HG03095 (cell line): ENCODE data around the gene TMTC2.
"Not testable (repeated sequence)": the region's sequence is repeated elsewhere in the genome, so short reads cannot be mapped to it uniquely, and the experiment has no call there.

Source experiments
- ATAC-seq: cut with Tn5 transposase; IDR thresholded peaks from one replicate; pipeline ENCODE4 v1.9.1; 2021; ENCODE audit warnings: moderate library complexity; ENCODE audit not compliant: unreplicated experiment

The TMTC2 gene

DNA sequence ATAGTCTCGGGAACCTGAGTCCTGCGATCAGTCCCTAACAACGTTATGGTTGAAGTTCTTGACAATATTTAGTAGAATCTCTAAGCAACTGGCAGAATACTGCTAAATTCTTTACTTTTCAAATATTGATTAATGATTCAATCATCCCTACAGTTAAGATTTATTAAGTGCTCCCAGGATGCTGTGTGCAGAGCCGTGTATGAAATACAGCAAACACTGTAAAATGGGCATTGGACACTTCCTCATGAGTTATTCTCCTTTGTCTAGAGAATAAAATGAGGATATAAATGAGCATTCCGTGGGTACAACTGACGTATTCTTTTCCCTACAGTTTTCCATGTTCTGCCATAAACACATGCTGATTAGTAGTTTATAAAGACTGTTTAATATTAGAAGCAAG, 372.4 kb downstream of the TMTC2 start:
- ATAC-seq, result no peak

DNA sequence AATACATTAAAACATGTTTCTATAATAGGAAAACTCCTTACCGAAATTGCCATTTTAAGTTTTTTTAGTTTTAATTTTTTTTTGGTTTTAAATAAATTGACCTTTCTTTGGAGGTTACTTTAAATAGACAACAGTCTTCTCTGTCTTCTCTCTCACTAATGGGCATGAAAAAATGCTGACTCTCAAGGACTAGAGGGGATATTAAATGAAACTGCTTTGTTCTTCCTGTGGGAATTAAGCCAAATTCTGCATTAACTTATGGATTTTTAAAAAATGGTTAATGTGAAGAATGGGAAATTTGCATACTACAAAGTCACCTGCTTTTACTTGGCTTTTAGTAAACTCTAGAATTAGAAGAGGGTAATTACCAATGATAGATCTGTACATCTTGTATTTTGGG, 378.9 kb downstream of the TMTC2 start:
- no peak for ATAC-seq

DNA sequence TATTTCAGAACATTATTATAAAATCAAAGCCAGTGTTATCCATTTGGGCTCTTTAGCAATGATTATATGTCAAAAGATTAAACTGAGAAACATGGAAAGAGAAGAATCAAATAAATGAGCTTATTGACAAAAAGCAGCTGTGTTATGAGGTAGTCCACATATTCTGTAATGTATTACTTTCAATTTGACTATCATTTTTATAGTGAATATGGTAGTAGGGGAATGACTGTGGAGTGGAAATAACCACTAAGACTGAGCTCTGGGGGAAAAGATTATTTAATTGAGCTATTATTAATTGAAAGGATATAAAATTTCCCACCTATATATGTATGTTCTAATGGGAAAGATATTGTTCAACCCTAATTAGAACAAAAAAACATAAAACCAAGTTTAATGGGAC, 381.3 kb downstream of the TMTC2 start:
- no peak for ATAC-seq

DNA sequence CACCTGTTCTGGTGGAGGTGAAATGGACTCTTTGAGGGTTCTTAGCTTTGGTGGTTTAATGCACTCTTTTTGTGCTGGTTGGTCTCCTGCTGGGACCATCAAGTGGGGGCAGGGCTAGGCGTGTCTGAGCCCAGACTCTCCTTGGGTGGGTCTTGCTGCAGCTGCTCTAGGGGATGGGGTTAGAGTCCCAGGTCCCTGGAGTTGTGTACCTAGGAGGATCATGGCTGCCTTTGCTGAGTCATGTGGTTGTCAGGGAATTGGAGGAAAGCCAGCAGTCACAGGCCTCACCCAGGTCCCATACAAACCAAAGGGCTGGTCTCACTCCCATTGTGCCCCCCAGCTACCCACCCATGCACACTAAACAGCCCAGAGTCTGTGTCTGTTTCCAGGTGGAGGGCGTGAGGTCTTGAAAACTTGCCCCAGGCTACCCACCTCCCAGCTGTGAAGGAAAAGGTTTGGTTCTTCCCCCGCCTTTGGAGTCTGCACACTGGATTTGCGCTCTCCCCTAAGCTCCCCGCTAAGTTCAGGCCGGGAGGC, 387.7 kb downstream of the TMTC2 start:
- no peak for ATAC-seq

DNA sequence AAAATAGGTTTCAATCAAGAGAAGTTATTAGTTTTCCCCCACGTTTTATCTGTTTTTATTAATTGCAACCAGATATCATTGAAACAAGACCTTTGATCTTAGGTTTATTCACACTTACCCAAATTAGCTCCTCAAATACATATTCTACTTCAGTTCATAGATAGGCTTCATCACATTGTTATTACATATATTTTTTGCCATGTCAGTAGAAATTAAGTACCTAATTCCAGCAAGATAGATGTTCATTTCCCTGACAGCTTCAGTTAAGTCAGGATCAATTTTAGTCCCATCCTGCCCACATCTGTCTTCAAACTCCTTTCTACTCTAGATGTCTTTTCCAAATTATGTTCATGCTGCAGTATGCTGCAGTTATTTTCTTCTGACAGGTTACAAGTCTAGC, 388.8 kb downstream of the TMTC2 start:
- no peak for ATAC-seq

DNA sequence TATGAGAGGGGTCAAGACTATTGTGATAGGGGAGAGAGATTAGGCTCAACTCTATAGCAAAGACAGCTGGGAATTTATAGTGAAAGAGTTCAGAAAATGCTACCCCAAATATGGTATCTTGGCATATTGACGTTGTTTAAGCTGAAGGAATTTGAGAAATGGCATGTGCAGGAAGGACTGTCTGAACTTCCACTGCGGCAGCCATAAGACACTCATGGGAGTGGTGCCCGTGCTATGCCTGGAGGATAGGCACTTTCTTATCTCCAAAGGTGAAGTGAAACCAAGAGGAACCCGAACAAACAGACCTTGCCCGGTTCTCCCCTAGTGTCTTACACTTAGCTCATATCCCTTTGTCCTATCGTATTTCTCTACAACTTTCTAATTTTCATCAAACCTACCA, 390.3 kb downstream of the TMTC2 start:
- ATAC-seq, result no peak

DNA sequence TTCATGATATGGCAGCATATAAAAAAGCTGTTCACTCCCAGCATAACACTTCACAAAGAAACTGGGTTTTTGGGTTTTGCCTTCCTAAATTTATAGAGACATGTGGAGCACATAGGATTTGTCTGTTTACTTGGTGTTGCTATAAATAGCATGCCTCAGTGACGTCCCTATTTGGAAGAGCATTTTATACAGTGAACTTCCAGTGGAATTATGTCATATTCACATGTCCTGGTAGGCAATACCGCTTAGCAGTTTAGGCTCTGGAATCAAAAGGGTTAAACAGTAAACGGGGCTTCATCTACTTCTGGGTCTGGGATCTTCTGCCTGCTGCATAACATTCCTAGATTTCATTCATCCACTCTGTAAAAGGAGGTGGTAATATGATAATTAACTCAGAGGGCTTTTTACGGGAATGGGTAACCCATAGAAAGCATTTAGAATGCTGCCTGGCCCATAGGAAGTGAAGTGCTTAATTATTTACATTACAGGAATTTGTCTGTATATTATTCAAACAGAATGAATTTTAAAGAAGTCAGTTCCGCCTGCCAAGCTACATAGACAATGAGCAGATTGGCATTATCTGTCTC, 396.1 kb downstream of the TMTC2 start:
- no peak for ATAC-seq

DNA sequence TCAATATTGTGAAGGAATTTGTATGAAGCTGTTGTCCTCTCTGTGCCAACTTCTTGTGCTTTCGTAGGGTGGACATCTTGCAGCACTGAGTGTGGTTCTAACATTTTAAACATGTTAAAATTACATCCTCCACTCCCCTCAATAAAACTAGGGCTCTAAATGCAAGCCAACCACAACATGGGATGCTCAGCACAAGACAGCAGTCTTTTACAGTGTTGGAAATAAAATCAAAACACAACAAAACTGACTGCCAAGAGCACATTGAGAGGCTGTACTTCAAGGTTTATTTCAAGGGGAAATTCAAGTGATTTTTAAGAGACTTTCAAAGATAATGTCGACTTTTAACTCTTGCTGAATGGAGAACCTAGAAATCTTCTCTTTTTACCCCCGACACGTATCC, 396.9 kb downstream of the TMTC2 start:
- ATAC-seq, result no peak

DNA sequence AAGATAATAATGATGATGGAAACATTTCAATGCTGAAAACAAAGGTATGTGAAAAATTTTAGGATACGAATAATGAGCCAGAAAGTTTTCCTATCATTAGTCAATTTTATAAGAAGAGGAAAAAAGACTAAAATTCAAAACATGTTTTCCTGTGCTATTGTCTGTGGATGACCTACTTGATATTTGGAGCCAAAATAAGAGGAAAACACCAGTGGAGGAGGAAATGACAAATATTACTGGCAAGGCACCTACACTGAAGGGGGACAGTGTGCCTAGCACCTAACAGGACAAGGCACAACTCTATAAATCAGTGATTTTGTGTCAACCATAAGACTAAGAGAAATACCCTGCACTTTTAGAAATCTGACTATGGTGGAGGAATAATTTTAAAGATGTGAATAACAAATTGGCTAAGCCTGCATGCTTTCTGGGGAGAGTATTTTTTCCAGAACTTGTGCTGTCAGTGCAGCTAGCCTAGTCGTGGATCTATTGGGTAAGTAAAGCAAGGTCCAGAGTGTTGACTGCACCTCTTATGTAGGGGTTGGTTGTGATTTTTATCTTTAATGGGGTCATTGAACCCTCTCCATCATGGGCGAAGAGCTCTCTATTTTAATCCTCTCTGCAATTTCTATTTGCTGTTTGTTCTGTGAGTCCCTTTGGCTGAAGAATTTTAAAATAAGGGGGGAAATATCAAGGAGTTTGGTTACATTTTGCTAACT, 398.0 kb downstream of the TMTC2 start:
- no peak for ATAC-seq

DNA sequence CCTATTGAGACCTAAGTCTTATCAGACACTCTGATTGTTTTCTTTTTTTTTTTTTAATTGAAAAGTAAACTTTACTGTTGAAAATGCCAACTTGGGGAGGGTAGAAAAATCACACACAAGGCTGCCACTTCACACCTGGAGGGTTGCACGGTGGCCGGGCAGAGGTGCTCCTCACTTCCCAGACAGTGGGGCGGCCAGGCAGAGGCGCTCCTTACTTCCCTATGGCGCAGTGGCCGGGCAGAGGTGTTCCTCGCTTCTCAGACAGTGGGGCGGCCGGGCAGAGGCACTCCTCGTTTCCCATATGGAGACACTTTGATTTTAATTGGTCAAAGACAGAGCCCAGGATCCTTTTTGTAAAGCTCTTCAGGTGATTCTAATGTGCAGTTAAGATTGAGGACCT, 399.3 kb downstream of the TMTC2 start:
- ATAC-seq, result no peak

DNA sequence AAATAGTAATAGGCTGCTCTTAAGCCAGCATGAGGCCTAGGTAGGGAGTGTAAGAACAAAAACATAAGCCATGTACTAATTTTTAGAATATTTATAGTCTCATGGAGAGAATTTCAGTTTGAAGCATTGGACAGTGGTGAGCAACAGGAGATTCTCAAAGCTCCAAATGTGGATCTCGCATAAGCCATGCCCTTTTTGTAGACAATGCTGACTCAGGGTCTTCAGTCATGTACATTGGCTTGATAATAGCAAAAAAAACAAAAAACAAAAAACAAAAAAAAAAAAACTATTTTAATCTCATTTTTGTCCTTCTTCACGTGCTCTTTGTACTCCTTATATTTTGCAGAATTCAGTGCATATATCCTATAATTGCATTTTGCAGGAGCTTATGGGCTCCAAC, 402.9 kb downstream of the TMTC2 start:
- ATAC-seq, result no peak

DNA sequence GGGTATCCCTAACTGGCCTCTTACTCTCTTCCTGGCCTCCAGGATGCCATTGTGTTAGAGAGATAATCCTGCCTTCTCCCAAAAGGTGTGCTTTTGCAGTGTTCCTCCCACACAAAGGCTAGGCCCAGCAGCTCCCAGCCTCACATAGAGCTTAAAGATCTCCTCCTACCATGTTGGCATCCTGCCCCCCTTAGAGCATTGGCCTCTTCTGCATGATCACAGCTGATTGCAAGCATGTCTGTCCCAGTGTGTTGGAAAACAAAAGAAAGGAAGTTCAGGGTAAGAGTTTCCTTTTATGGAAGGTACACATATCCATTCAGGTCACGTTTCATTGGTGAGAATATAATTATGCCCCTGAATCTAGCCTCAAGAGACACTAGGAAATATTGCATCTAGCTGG, 405.4 kb downstream of the TMTC2 start:
- ATAC-seq, result no peak

DNA sequence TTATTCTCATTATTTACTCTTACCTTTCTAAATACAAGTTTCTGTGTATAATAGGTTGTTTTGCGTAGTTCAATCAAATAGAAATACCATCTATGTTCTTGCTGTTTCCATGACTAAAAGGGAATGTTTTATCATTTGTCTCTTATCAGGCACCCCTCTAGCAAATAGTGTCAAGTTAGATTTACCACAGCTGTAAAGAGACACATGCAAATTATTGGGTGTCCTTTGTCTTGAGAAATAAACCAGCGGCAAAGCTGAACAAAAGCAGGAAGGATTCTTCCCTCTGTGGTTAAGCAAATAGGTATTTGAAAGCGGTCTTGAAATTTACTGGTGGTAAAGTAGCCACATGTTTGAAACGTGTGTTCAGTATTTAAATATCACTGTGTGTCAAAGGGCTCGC, 405.9 kb downstream of the TMTC2 start:
- no peak for ATAC-seq

DNA sequence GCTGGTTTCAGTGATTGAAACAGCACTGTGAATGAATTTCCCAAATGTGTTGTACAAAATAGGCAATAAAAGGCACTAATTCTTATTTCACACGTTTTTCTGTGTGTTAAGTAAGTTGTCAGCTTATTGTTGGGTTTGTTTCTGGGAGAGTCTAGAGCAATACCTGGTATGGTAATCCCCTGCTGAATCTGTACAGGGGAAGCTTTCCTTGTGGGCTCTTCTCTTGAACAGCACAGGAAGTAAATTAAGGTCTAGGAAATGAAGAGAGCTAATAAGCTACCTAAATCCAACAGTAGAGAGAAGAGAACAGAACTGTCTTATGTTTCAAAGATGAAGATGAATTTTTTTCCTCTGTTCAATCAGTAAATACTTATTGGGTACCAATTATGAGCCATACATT, 406.7 kb downstream of the TMTC2 start:
- ATAC-seq, result no peak

DNA sequence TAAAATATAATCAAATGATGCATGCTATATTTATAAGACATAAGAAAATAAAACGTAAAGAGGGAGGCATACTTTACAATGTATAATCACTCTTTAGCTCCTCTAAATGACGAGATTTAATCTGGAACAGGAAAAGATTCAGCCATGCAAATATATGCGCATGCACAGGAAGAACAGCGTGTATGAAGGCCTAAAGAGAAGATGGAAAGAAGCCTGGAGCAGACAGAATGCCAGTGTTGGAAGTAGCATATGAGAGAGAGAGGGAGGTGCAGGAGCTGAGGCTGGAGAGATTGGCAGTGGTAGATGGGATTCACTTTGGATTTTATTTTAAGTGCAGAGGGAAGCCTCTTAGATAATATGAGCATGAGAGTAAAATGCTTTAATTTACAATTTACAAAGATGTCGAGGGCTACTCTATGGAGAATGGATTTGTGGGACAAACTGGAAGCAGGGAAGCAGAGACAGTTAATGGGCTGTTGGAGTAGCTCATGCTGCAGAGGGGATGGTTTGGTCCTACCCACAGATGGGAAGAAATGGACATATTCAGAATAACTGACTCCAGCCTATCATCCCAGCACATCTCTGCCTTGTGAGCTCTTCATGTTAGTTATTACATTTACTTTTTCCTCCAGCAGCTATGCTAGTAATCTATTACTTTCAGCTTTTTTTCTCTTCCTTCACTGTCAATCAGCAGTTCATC, 411.1 kb downstream of the TMTC2 start:
- ATAC-seq, result no peak

DNA sequence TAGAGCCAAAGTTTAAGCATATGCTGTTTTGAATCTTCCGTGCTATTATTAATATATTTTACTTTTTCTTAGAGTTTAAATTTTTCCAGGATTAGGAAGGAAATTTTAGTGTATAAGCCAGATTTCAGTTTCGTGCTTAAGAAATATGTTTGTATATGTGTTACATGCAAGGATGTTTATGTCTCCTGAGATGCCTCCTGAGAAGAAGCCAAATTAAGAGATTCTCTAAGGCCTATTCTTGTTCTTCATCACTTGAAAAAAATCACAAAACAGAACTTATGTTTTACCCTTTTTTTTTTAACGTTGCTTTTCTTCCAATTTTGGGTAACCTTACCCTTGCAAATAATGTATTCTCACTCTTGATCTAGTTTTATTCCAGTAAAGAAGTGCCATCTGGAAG, 412.7 kb downstream of the TMTC2 start:
- no peak for ATAC-seq

DNA sequence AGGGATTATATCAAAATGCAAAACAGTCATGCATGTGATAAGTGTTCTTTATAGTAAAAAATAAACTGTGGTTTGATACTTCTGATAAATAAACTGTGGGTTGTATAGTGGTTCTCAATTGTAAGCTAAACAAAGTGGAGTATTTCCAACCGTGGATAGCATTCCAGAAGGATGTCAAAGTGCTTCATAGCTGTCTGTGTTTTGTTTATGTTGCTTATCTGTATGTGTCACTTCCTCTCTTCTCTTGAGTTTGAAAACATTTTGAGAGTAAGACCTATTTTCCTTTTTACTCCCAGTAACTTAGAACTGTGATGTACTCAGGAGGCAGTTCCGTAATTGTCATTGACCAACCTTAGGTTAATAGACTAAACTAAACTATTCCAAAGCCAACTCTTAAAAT, 415.8 kb downstream of the TMTC2 start:
- ATAC-seq, result no peak

DNA sequence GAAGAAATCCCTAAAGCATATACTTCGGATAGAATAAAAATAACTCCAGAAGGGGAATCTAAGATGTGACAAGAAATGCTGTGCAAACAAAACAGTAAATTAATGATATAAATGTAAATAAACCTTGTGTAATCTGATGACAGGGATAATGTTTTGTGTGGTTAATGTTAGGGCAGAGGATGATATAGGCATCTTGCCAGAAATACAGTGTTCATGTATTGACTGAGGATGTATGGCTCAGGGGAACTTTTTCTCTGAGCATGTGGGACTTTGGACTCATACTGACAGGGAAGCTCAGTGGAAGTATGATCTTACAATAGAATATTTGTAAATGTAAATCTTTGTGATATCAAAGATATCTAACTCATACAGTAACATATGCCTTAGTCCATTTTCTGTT, 420.2 kb downstream of the TMTC2 start:
- ATAC-seq, result no peak

DNA sequence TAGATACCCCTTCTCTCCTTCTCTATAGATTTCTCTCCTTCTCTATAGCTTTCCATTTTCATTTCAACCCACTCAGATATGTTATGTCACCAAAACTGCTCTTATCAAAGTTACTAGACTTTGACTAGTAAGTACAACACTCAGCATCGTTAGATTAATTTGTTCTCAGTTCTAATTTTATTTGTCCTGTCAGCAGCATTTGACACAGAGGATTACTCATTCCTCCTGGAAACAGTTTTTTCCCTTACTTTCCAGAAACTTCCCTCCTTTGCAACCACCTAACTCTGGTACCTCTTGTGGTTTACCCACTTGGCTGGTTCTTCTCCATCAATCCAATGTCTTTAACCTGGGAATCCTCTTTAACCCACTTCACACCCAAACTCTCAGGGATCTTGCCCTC, 423.7 kb downstream of the TMTC2 start:
- ATAC-seq, result no peak

DNA sequence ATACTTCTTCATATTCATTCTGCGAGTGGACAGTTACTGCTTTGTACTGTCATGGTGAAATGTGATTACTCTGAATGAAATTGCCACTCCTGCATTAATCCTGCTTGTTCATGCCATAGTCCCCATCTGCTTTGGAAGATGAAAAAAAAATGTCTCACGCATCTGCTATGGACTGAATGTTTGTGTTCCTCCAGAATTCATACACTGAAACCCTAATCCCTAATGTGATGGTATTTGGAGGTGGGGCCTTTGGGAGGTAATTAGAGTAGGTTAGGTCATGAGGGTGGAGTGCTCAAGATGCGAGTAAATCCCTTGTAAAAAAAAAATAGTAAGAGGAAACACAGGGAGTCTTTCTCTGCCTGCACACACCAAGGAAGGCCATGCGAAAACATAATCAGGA, 427.2 kb downstream of the TMTC2 start:
- ATAC-seq, result no peak

DNA sequence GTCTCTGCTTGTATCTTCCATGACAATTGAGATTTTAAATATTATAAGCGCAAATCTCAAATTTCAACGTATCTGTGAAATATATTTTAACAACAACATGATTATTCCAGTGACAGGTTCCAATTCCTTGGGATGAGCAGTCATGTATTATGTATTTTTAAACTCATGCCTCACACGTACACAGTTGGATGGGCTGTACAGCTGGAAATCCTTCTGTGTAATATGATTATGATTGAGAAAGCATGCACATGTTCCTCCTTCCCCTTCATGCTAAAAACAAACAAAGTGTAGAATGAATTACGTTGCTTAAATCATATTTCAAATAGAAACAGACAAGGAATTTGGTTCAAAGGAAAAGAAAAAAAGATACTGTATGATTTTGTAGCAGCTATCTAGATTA, 428.3 kb downstream of the TMTC2 start:
- no peak for ATAC-seq

DNA sequence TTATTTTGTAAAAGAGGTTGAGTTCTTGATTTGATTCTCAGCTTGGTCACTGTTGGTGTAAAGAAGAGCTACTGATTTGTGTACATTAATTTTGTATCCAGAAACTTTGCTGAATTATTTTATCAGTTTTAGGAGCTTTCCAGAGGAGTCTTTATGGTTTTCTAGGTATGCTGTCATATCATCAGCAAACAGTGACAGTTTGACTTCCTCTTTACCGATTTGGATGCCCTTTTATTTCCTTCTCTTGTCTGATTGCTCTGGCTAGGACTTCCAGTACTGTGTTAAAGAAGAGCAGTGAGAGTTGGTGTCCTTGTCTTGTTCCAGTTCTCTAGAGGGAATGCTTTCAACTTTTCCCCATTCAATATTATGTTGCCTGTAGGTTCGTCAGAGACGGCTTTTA, 431.2 kb downstream of the TMTC2 start:
- ATAC-seq, result not testable (repeated sequence)
